ENCODE measurements around the gene TEX19.

The TEX19 gene

GRCh38 chr17:82358465-82359350 lies at the start of gene TEX19:
Gene TEX19, plus strand, starts transcription at chr17:82359247. Its CDS starts 2,904 bp downstream, at chr17:82362151.
- Histone ChIP-seq H3K9me3 (ENCODE audit: insufficient read depth, low read depth, low read length) (no peaks in the 10 kb centered on the region), H3K36me3 (ENCODE audit: insufficient read depth, low read depth, low read length) (no peaks in the 10 kb centered on the region), H3K4me1 (ENCODE audit: insufficient read depth, low read length) (no peaks in the 10 kb centered on the region), H3K9ac (ENCODE audit: low read depth, low read length) (no peak within 1 kb of the TSS), H3K27me3 (ENCODE audit: insufficient read depth, low read length) (no peaks in the 10 kb centered on the region), H3K27ac (ENCODE audit: low read length) (no peak within 1 kb of the TSS), H3K4me3 (ENCODE audit: low read length) (no peak within 1 kb of the TSS)

- Histone ChIP-seq H3K27me3 (ENCODE audit: insufficient read depth, low read length) (no peaks in the 10 kb centered on the region), H3K36me3 (ENCODE audit: insufficient read depth, low read depth, low read length) (no peaks in the 10 kb centered on the region), H3K9me3 (ENCODE audit: insufficient read depth, low read depth, low read length) (no peaks in the 10 kb centered on the region), H3K9ac (ENCODE audit: low read depth, low read length) (no peak overlapping the region), H3K4me3 (ENCODE audit: low read length) (no peak overlapping the region), H3K4me1 (ENCODE audit: insufficient read depth, low read length) (no peaks in the 10 kb centered on the region), H3K27ac (ENCODE audit: low read length) (no peak overlapping the region)
Observed at GRCh38 chr17:82309656-82310570, 49.1 kb upstream of the TEX19 start.

GRCh38 chr17:82310877-82311276 lies 48.2 kb upstream of the TEX19 start:
- no peaks in the 10 kb centered on the region for H3K36me3 ChIP-seq (ENCODE audit: insufficient read depth, low read depth, low read length)

GRCh38 chr17:82311971-82312370 lies 47.1 kb upstream of the TEX19 start:
- Histone ChIP-seq H3K4me1 (ENCODE audit: insufficient read depth, low read length) (no peaks in the 10 kb centered on the region), H3K9me3 (ENCODE audit: insufficient read depth, low read depth, low read length) (no peaks in the 10 kb centered on the region), H3K27me3 (ENCODE audit: insufficient read depth, low read length) (peaks cover 6% of the 10 kb centered on the region; the same call in 1 of the 2 replicates), H3K4me3 (ENCODE audit: low read length) (no peak overlapping the region), H3K9ac (ENCODE audit: low read depth, low read length) (no peak overlapping the region), H3K36me3 (ENCODE audit: insufficient read depth, low read depth, low read length) (no peaks in the 10 kb centered on the region), H3K27ac (ENCODE audit: low read length) (no peak overlapping the region)

More at GRCh38 chr17:82310877-82311276, 48.2 kb upstream of the TEX19 start:
- Histone ChIP-seq H3K9ac (ENCODE audit: low read depth, low read length) (no peak overlapping the region), H3K4me1 (ENCODE audit: insufficient read depth, low read length) (no peaks in the 10 kb centered on the region), H3K27ac (ENCODE audit: low read length) (no peak overlapping the region), H3K9me3 (ENCODE audit: insufficient read depth, low read depth, low read length) (no peaks in the 10 kb centered on the region), H3K27me3 (ENCODE audit: insufficient read depth, low read length) (peaks cover 6% of the 10 kb centered on the region; the same call in 1 of the 2 replicates), H3K4me3 (ENCODE audit: low read length) (no peak overlapping the region)

- Histone ChIP-seq H3K27ac (ENCODE audit: low read length) (no peak overlapping the region), H3K4me3 (ENCODE audit: low read length) (no peak overlapping the region), H3K9me3 (ENCODE audit: insufficient read depth, low read depth, low read length) (no peaks in the 10 kb centered on the region), H3K27me3 (ENCODE audit: insufficient read depth, low read length) (peaks cover 6% of the 10 kb centered on the region; the same call in 1 of the 2 replicates), H3K9ac (ENCODE audit: low read depth, low read length) (no peak overlapping the region), H3K36me3 (ENCODE audit: insufficient read depth, low read depth, low read length) (no peaks in the 10 kb centered on the region), H3K4me1 (ENCODE audit: insufficient read depth, low read length) (no peaks in the 10 kb centered on the region)
Observed at GRCh38 chr17:82313195-82314011, 45.6 kb upstream of the TEX19 start.

GRCh38 chr17:82314012-82314726 lies 44.9 kb upstream of the TEX19 start:
- Histone ChIP-seq H3K9me3 (ENCODE audit: insufficient read depth, low read depth, low read length) (no peaks in the 10 kb centered on the region), H3K27me3 (ENCODE audit: insufficient read depth, low read length) (peaks cover 6% of the 10 kb centered on the region; the same call in 1 of the 2 replicates), H3K9ac (ENCODE audit: low read depth, low read length) (no peak overlapping the region), H3K4me3 (ENCODE audit: low read length) (no peak overlapping the region), H3K36me3 (ENCODE audit: insufficient read depth, low read depth, low read length) (no peaks in the 10 kb centered on the region), H3K4me1 (ENCODE audit: insufficient read depth, low read length) (no peaks in the 10 kb centered on the region), H3K27ac (ENCODE audit: low read length) (no peak overlapping the region)

- H3K27me3 ChIP-seq (ENCODE audit: insufficient read depth, low read length), result peaks cover 6% of the 10 kb centered on the region; the same call in 1 of the 2 replicates
- no peak overlapping the region; the same call in 1 of the 2 replicates for H3K4me3 ChIP-seq (ENCODE audit: low read length)
- no peaks in the 10 kb centered on the region for H3K4me1 ChIP-seq (ENCODE audit: insufficient read depth, low read length)
- no peaks in the 10 kb centered on the region for H3K9me3 ChIP-seq (ENCODE audit: insufficient read depth, low read depth, low read length)
- H3K9ac ChIP-seq (ENCODE audit: low read depth, low read length), result no peak overlapping the region
- no peak overlapping the region for H3K27ac ChIP-seq (ENCODE audit: low read length)
- no peaks in the 10 kb centered on the region for H3K36me3 ChIP-seq (ENCODE audit: insufficient read depth, low read depth, low read length)
Observed at GRCh38 chr17:82314727-82315605, 44.1 kb upstream of the TEX19 start.

GRCh38 chr17:82315703-82316358 lies 43.2 kb upstream of the TEX19 start:
- Histone ChIP-seq H3K9me3 (ENCODE audit: insufficient read depth, low read depth, low read length) (no peaks in the 10 kb centered on the region), H3K27me3 (ENCODE audit: insufficient read depth, low read length) (peaks cover 6% of the 10 kb centered on the region; the same call in 1 of the 2 replicates), H3K4me1 (ENCODE audit: insufficient read depth, low read length) (no peaks in the 10 kb centered on the region), H3K36me3 (ENCODE audit: insufficient read depth, low read depth, low read length) (no peaks in the 10 kb centered on the region), H3K27ac (ENCODE audit: low read length) (no peak overlapping the region), H3K9ac (ENCODE audit: low read depth, low read length) (no peak overlapping the region), H3K4me3 (ENCODE audit: low read length) (peak overlapping the region; percentile 55; the same call in 1 of the 2 replicates)

GRCh38 chr17:82316651-82317393 lies 42.2 kb upstream of the TEX19 start:
- no peak overlapping the region for H3K4me3 ChIP-seq (ENCODE audit: low read length)
- no peak overlapping the region for H3K27ac ChIP-seq (ENCODE audit: low read length)
- no peaks in the 10 kb centered on the region for H3K36me3 ChIP-seq (ENCODE audit: insufficient read depth, low read depth, low read length)
- no peaks in the 10 kb centered on the region for H3K4me1 ChIP-seq (ENCODE audit: insufficient read depth, low read length)
- no peak overlapping the region for H3K9ac ChIP-seq (ENCODE audit: low read depth, low read length)
- H3K27me3 ChIP-seq (ENCODE audit: insufficient read depth, low read length), result peaks cover 6% of the 10 kb centered on the region; the same call in 1 of the 2 replicates
- H3K9me3 ChIP-seq (ENCODE audit: insufficient read depth, low read depth, low read length), result no peaks in the 10 kb centered on the region
